Superior temporal gyrus (tissue), 1 donor: ENCODE results near the gene TMEM97.

ENCODE experiments used
- DNase-seq: peaks from one replicate; pipeline ENCODE4 v3.0.0-alpha.2; 2016; ENCODE audit errors: extremely low spot score

TMEM97 gene

DNA sequence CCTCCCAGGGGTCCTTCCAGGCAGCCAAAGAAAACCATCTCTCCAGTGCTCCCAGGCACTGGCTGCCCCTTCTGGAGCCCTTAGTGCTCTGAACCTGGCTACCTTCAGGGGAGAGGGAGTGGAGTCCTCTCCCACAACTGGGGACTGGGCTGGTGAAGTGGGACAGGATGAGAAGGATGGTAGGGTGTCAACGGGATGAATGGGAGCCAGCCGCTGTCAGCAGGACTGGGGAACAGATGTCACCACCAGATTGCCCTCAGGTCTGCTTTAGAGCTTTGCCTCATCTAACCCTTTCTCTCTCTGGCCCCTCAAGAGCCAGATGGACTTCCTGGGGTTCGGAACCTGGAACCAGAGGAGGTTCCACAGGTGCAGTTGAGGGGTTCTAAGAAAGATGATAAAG, 46.5 kb downstream of the TMEM97 start:
- DNase-seq = no peak

DNA sequence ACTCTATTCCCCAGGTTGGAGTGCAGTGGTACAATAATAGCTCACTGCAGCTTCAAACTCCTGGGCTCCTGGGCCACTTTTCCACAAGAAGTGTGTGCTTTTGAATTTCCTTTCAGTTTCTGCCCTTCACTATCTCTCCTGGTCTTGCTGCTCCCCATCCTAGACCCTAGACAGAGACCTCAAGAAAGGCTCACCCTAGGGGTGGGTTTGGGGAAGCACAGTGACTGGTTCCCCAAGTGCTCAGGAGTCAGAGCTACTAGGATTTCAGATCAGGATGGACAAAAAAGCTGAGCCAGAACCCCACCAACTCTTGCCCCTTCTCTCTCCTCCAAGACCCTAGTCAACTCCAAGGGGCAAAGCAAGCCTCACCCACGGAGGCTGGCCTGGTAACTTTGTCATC, 47.6 kb downstream of the TMEM97 start:
- no peak for DNase-seq

DNA sequence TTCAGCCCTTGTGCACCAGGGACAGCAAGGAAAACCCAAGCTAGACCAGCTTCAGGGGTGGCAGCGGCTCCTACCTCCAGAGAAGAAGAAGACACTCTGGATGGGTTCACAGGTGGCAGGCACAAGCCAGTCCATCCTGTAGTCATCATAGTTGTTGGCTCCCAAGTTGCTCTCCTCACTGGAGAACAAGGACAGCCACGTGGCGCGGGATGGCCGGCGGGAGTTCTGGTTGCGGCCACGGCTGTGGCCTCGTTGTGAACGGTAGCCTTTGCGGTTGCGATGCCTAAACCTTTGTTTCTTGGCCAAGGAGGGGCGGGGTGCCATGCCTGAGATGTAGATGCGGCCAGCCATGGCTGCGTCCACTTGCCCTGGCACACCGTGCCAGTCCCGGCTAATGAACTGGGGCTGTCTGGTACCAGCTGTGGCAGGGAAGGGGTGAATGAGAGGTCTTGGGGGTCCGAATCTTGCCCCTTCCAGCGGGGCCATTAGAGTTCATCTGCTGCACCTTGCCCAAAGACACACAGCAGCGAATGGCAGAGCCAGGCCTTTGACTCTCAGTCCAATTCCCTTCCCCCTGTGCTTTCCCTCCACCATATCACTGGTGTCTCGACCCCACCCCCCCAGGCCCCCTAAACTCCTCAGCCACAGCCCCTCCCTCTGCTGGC, 48.8 kb downstream of the TMEM97 start:
- no peak for DNase-seq

DNA sequence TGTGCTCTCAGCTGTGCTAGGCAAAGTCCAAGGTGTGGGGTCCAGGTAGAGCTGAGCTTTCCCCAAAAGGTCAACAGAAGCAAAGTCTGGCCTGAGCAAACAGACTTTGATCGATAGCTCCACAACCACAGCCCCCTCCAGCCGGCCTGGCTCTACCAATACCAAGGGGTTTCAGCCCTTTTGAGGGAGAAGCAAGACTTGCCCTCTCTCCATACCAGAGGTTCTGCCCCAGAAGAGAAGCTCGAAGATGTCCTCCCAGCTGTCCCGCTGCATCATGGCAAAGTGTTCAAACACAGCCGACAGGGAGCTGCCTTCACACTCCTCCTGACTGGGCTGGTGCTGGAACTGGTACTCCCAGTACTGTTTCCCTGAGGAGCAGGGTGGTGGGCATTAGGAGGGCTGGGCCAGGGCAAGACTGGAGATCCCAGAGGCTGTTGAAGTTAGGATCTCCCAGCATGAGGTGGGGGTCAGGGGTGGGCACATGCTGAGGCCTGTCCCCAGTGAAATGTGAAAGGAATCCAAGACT, 49.4 kb downstream of the TMEM97 start:
- no peak for DNase-seq

DNA sequence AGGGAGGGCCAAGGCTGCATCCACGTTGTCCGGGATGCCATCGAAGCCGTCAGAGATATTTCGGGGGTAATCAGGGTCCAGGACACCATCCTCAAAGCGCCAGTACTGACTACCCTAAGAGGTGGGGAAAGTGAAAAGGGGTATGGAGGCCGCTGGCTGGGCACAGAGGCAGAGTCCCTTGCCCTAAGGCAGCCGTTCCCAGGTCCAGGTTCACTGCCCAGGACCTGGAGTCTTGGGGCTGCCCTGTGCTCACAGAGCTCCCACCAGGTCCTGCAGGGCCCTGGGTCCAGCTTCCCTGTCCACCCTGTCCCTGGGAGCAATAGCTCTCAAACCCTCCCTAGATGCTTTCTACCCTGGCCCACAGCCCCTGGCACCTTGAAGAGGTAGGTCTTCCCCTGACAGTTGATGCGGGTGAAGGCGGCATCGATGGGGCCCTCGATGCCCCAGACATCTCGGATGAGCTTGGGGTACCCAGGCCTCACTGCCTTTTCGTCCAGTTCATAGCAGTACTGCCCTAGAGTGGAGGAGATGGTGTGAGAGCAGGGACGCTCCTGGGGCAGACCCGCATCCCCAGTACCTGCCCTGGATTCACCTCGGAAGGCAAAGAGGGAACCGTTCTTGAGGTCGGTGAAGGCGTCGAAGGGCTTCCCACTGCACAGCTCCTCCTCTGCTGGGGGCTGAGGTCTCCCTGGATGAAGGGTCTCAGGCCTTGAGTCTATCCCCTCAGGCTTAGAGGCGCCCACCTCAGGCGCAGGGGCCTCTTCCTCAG, 50.1 kb downstream of the TMEM97 start:
- DNase-seq = no peak

DNA sequence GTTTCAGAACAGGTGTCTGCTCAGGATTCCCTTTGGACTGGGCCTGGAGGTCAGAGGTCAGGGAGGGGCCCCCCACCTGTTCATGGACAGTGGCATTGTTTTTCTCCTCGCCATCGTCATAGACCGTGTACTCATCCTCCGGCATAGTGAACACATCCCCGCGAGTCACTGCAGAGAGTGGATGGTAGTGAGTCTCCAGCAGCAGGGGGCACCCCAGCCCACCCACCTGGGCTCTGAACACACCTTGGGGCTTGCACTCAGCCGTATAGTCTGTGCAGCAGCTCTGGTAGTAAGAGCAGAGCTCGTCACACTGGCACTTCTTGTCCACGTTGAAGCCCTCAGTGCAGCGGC, 50.7 kb downstream of the TMEM97 start:
- no peak for DNase-seq

DNA sequence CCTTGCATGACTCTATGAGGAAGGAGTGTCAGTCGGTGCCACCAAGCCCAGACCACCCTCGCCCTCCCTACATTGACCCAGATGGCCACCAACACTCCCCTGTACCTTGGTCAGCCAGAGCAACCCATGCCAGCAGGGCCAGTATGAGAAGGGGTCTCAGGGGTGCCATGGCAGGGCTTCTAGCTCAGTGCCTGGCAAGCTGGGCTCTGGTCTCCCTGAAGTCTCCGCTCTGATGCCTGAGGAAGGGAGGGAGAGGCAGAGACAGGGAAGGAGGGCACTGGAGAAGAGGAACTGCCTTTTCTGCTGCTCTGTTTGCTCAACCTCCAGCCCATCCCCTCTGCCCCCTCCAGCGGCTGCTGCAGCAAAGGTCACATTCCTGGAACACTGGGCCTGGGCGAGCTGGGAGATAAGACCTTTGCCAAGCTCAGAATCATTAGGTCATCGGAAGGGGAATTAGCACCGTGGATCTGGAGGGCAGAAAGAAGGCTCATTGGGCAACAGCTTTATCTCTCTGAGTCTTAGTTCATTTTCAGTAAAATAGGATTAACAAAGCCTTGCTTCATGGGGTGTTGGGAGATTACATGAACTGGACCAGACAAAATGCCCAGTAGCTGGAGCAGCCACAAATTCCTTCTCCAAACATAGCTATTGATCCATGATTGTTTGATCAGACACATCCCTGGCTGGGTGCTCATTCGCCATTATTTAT, 51.2 kb downstream of the TMEM97 start, which contains the start of gene VTN:
Gene VTN (minus strand): TSS at position 273 of the 709 bp plus-strand sequence. CDS start 104 bp downstream, at position 169.
- no peak for DNase-seq

DNA sequence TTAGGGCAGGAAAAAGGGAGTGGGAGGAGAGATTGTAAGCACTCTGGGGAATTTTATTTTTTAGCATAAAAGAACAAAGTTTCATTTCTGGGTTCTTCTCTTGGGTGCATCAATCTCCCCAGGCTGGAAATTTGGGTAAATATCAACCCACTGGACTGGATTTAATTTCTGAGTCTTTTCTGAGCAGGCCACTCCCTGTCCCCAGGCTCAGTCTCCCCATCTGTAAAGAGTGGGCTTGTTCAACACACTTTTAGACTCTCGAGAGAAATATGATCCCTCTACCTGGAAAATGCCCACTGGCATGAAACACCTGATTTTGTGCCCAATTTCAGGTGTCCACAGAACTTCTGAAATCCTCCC, 51.7 kb downstream of the TMEM97 start:
- DNase-seq = no peak

DNA sequence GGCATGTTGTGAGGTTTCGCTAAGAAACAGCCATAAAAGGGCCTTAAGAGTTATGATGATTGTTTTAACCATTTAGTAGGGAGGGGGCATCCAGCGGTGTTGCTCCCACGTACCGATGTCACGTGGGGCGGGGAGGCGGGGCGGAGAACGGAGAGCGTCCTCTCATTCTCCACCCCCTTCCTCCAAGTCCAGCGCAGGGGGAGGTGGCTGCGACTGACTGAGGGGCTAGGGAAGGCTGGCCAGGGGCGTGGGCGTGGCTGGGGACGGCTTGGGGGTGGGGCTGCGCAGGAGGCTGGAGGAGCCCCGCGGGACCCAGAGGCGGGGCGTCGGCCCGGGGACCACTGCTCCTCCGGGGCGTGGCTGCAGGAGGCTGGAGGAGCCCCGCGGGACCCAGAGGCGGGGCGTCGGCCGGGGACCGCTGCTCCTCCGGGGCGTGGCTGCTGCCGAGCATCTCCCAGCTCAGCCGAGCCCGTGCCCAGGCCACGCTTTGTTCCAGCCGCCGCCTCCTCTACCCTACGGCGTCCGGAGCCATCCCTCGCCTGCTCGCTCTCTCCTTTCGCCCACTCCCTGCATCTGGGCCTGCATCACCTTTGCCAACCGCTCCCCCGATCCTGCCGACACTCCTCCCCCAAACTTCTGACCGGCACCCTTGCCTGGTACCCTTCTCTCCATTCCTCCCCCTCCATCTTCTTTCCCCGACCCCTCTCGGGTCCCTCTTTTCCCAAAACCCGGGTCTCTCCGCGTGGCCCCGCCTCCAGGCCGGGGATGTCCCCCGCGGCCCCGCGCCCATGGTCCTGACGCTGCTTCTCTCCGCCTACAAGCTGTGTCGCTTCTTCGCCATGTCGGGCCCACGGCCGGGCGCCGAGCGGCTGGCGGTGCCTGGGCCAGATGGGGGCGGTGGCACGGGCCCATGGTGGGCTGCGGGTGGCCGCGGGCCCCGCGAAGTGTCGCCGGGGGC, 52.5 kb downstream of the TMEM97 start, which contains the start of gene SARM1:
Gene SARM1 (plus strand): TSS at position 450 of the 958 bp plus-strand sequence. CDS start 339 bp downstream, at position 789.
- DNase-seq = peak; percentile 64

DNA sequence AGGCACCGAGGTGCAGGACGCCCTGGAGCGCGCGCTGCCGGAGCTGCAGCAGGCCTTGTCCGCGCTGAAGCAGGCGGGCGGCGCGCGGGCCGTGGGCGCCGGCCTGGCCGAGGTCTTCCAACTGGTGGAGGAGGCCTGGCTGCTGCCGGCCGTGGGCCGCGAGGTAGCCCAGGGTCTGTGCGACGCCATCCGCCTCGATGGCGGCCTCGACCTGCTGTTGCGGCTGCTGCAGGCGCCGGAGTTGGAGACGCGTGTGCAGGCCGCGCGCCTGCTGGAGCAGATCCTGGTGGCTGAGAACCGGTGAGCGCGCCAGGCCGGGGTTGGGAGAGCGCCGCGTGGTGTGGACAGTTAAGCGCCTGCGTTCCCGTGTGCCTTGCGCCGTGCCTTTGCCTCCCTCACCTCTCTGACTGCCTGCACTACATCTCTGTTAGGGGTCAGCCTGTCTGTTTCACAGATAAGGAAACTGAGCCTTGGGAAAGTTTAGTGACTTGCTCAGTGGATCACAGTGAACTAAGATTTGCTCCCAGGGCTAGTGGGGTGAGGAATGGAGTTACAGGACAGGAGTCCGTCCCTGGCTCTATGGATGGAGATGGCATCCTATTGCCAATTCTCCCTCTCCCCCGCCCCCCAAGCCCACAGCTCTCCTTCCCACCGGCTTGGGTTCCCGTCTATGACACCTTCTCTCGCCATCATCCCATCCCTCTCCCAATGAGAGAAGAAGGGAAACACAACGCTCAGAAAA, 53.4 kb downstream of the TMEM97 start:
- no peak for DNase-seq

DNA sequence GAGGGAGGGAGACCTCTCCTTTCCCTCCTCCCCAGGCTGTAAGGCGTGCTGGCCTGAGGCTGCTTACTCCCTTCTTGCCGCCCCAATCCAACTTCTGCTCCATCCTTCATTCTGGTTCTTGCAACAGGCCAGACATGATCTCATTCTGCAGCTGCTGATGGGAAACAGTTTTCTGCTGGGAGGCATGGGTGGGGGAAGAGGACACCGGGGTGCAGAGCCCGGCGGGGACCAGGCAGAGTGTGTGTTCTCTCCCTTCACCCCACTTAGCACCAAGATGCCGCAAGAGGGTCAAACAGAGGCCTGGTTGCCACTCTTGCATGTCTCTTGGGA, 53.9 kb downstream of the TMEM97 start:
- no peak for DNase-seq
